ENCODE results near the gene AOC1. TPM values are rescaled to one million over a fixed set of nuclear protein-coding genes. Genes with fewer than 3 reads are reported as not detected.
A peak's percentile ranks its signal among the peaks of the same experiment; 100 is the strongest.

Gene AOC1
- total and polyA plus RNA-seq, 2 of the 4 experiments (the other 2 are of a cell fraction), result not detected

DNA sequence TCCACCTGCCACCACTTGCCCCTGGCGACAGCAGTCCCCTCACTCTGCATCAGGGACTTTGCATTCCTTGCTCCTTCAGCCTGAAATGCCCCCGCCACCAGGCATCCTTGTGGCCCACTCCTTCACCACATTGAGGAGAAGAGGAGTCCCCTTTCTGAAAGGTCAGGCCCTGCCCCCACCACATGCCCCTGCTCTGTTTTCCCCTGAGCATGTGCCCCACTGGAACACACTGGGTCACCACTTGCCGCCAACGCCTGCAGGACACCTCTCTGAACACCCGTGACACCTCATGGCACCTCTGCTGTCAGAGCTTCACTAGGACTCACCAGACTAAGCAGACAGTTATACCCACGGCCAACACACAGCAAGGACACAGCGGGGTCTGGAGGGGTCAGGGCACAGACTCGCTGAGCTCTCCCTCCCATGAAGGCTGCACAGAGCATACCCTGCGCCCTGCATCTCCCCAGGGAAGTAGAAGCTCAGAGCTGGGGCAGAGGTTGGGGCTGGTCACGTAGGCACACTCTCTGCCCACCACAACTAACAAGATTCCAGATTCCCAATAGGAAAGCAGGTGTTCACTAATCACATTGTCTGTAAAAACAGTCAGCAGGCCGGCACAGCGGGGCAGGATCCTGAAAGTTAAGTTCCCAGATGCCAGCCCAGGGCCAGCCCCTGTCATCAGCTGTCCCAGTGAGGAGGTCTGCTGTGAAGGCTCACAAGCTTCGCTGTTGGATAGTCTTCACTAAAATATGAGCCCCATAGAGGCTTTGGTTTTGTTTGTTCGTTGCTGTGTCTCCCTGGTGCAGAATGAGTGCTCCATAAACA is 5.8 kb upstream of the AOC1 start:
- no peak overlapping the region for H3K56ac ChIP-seq (ENCODE audit: extremely low read depth, insufficient read depth, low read length)
- H2AFZ ChIP-seq (replicated peaks; ENCODE audit: low read length, poor library complexity), result no peak overlapping the region
- H2BK15ac ChIP-seq (ENCODE audit: low read depth, low read length), result no peak overlapping the region
- H3K27me3 ChIP-seq (ENCODE audit: control insufficient read depth, insufficient read depth, low read length), result no peaks in the 10 kb centered on the region; the same call in 1 of the 2 replicates
- no peaks in the 10 kb centered on the region; the same call in 1 of the 2 replicates for H3K9me3 ChIP-seq (ENCODE audit: control insufficient read depth, insufficient read depth, low read length)
- no peak overlapping the region for H4K91ac ChIP-seq (ENCODE audit: insufficient read depth, low read depth, low read length)
- no peak overlapping the region for H4K8ac ChIP-seq (ENCODE audit: low read depth in 2 of 2, low read length in 2 of 2)
- H4K5ac ChIP-seq (ENCODE audit: low read depth, low read length), result no peak overlapping the region; the same call in 1 of the 2 replicates
- WGBS, 2 experiments (ENCODE audit: extremely low coverage in 2 of 2, insufficient read length in 1 of 2), result 66% methylated on average over 7 of the region's 14 CpGs; no CpG with 5 or more reads in 1 of the 2 experiments
- in situ Hi-C loops (cut with MboI; ENCODE audit: low sequenced_read_pairs) (no loop called here), intact Hi-C loops (cut with micrococcal nuclease) (no loop called here), dilution Hi-C loops (cut with HindIII; ENCODE audit: low sequenced_read_pairs, unreplicated experiment) (no loop called here)
- no peak overlapping the region for H2BK5ac ChIP-seq (ENCODE audit: low read depth, low read length, poor library complexity, severe bottlenecking)
- H3K4me3 ChIP-seq (ENCODE audit: insufficient read depth, low read depth, low read length), result no peak overlapping the region
- no peak overlapping the region for H2AK5ac ChIP-seq (ENCODE audit: low read depth, low read length)
- peak overlapping the region; percentile 23 for H2AK9ac ChIP-seq (replicated peaks; ENCODE audit: low read depth, low read length, poor library complexity)
- DNase-seq, result no peak
- no peak overlapping the region; the same call in 1 of the 2 replicates for H3K18ac ChIP-seq (ENCODE audit: low read depth, low read length)
- no peak overlapping the region for H3K23ac ChIP-seq (ENCODE audit: low read depth, low read length)
- ATAC-seq (ENCODE audit: low read depth), result no peak
- H3K9me1 ChIP-seq (ENCODE audit: insufficient read depth, low read length), result no peaks in the 10 kb centered on the region
- H3K9ac ChIP-seq (ENCODE audit: low read depth, low read length), result no peak overlapping the region
- POLR2A ChIA-PET (ENCODE audit: unreplicated experiment), result no interaction called here
- no peaks in the 10 kb centered on the region for H3K79me1 ChIP-seq (ENCODE audit: low read depth in 1 of 2, low read length in 2 of 2)
- BruUV-seq (replicated peaks), result no TSS peak
- H3K36me3 ChIP-seq (ENCODE audit: control insufficient read depth, insufficient read depth, low read length), result no peaks in the 10 kb centered on the region
- H3K14ac ChIP-seq (replicated peaks; ENCODE audit: low read depth, low read length), result no peak overlapping the region
- no peak overlapping the region for H3K4me2 ChIP-seq (ENCODE audit: low read depth, low read length)
- CTCF ChIA-PET, result no interaction called here
- H3K4ac ChIP-seq (ENCODE audit: low read depth, low read length), result no peak overlapping the region
- no peaks in the 10 kb centered on the region for H4K20me1 ChIP-seq (ENCODE audit: insufficient read depth, low read length)
- no peak overlapping the region for H2BK120ac ChIP-seq (ENCODE audit: low read depth, low read length)
- H2BK20ac ChIP-seq (ENCODE audit: low read depth, low read length), result no peak overlapping the region
- H3K27ac ChIP-seq (ENCODE audit: insufficient read depth, low read length), result no peak overlapping the region
- H3K4me1 ChIP-seq (ENCODE audit: control insufficient read depth, insufficient read depth, low read length), result peaks cover 4% of the 10 kb centered on the region; the same call in 1 of the 2 replicates
- no peak for TF ChIP-seq MAZ (IDR thresholded peaks at IDR 0.05; ENCODE audit: borderline replicate concordance, low read depth, low read length)
- TF ChIP-seq POLR2A (IDR thresholded peaks at IDR 0.05; ENCODE audit: low read depth, low read length), result no peak
- no peak for TF ChIP-seq CEBPB (IDR thresholded peaks at IDR 0.05; ENCODE audit: low read depth, low read length)
- no peak for TF ChIP-seq RCOR1 (IDR thresholded peaks at IDR 0.05; ENCODE audit: insufficient replicate concordance, low read length)
- no peak for TF ChIP-seq ELK1 (IDR thresholded peaks at IDR 0.05; ENCODE audit: borderline replicate concordance, low read depth, low read length)
- TF ChIP-seq MXI1 (IDR thresholded peaks at IDR 0.05; ENCODE audit: borderline replicate concordance, low read depth, low read length), result no peak
- TF ChIP-seq, protein P1, sequence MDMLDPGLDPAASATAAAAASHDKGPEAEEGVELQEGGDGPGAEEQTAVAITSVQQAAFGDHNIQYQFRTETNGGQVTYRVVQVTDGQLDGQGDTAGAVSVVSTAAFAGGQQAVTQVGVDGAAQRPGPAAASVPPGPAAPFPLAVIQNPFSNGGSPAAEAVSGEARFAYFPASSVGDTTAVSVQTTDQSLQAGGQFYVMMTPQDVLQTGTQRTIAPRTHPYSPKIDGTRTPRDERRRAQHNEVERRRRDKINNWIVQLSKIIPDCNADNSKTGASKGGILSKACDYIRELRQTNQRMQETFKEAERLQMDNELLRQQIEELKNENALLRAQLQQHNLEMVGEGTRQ (IDR thresholded peaks at IDR 0.05; ENCODE audit: low read depth, low read length), result no peak
- no peak for TF ChIP-seq RFX5 (IDR thresholded peaks at IDR 0.05; ENCODE audit: low read depth, low read length)
- TF ChIP-seq SMC3 (IDR thresholded peaks at IDR 0.05; ENCODE audit: low read depth, low read length), result no peak
- TF ChIP-seq CHD1 (IDR thresholded peaks at IDR 0.05; ENCODE audit: low read depth, low read length), result no peak
- TF ChIP-seq RAD21 (IDR thresholded peaks at IDR 0.05; ENCODE audit: low read length), result no peak
- no peak for TF ChIP-seq MAFK (IDR thresholded peaks at IDR 0.05; ENCODE audit: low read depth, low read length)
- no peak for TF ChIP-seq FOS (IDR thresholded peaks at IDR 0.05; ENCODE audit: low read depth, low read length)
- TF ChIP-seq BHLHE40 (IDR thresholded peaks at IDR 0.05; ENCODE audit: low read depth, low read length), result no peak
- TF ChIP-seq NFE2L2 (IDR thresholded peaks at IDR 0.05; ENCODE audit: low read depth, low read length), result no peak
